K562 treated with DMSO at 1 percent for 48 hours (cell line): ENCODE results near the gene SPANXN3. TPM values are rescaled to one million over a fixed set of nuclear protein-coding genes. Genes with fewer than 3 reads are reported as not detected.

Experiments used
- total RNA-seq: library from RNA; unstranded; fragments of 300-600 nt; gene quantifications from 2 replicates; pipeline ENCODE4 v1.2.3, GENCODE V29; 2022; ENCODE audit warnings: low replicate concordance; ENCODE audit errors: extremely low read depth

Gene SPANXN3
- not detected in 2 replicates for total RNA-seq

GRCh38 chrX:143517375-143517774 is at the start of gene SPANXN3:
Gene SPANXN3, minus strand, starts transcription at chrX:143517475. Its CDS starts 84 bp downstream, at chrX:143517391.

Other genes starting within 250 kb of the SPANXN3 start
- not detected in 2 replicates for gene SLITRK4, start 118.6 kb upstream of the SPANXN3 start, total RNA-seq
- gene SPANXN2, start 203.3 kb upstream of the SPANXN3 start, total RNA-seq, result not detected in 2 replicates